HK-2 (cell line): ENCODE results near the gene ANKRD34B.

Source experiments
- DNase-seq: peaks from one replicate; pipeline ENCODE4 v3.0.0-alpha.2; 2018; ENCODE audit not compliant: unreplicated experiment

ANKRD34B gene

GRCh38 chr5:80569086-80569960 lies 757 bp downstream of the ANKRD34B start:
- DNase-seq: no peak

- no peak for DNase-seq
Measured at GRCh38 chr5:80568251-80568650, 1.8 kb downstream of the ANKRD34B start.

- DNase-seq: no peak
Measured at GRCh38 chr5:80566711-80567259, 3.3 kb downstream of the ANKRD34B start.

- DNase-seq: peak; percentile 29
Measured at GRCh38 chr5:80565330-80565729, 4.8 kb downstream of the ANKRD34B start.

- DNase-seq: no peak
Measured at GRCh38 chr5:80559244-80559643, 10.8 kb downstream of the ANKRD34B start.

GRCh38 chr5:80555099-80555498 lies 15.0 kb downstream of the ANKRD34B start:
- no peak for DNase-seq

GRCh38 chr5:80554646-80555045 lies 15.4 kb downstream of the ANKRD34B start:
- no peak for DNase-seq

GRCh38 chr5:80541392-80541791 lies 28.7 kb downstream of the ANKRD34B start:
- no peak for DNase-seq

- no peak for DNase-seq
Measured at GRCh38 chr5:80540691-80541090, 29.4 kb downstream of the ANKRD34B start.

- DNase-seq: peak; percentile 28
Measured at GRCh38 chr5:80516826-80517225, 53.3 kb downstream of the ANKRD34B start.

- no peak for DNase-seq
Measured at GRCh38 chr5:80509362-80509761, 60.7 kb downstream of the ANKRD34B start.

GRCh38 chr5:80508844-80509243 lies 61.2 kb downstream of the ANKRD34B start:
- DNase-seq: no peak

- no peak for DNase-seq
Measured at GRCh38 chr5:80507663-80508062, 62.4 kb downstream of the ANKRD34B start.
